Spleen (tissue), 7 donors: ENCODE data around the gene NTNG1.

ENCODE experiments used
- CTCF ChIP-seq, 11 experiments: fragments of 200-600 bp in 7 of 11; fragments of 450-650 bp in 4 of 11; sonication (generic) in 4 of 11; IDR thresholded peaks in 8 of 11; conservative IDR thresholded peaks in 3 of 11; 1 replicate in 7 of 11; 2 replicates in 4 of 11; pipeline versions ENCODE4 v1.4.0 to v1.8.0; 2016 to 2021; ENCODE audit warnings: antibody characterized with exemption in 11 of 11, inconsistent platforms in 4 of 11, mild to moderate bottlenecking in 1 of 11
- POLR2A ChIP-seq, 3 donors: fragments of 450-650 bp; IDR thresholded peaks; one replicate each; pipeline ENCODE4 v1.5.1; 2017; ENCODE audit warnings: antibody characterized with exemption in 3 of 3, mild to moderate bottlenecking in 1 of 3
- POLR2AphosphoS5 ChIP-seq, 3 donors: sonication (generic); formaldehyde crosslinking; IDR thresholded peaks; one replicate each; pipeline ENCODE4 v1.5.1; 2017; ENCODE audit warnings: antibody characterized with exemption in 3 of 3
- donor health status: DM: no; HTN: no; CAD: no; lungs with moderate emphysema.
- donor health status: DM: no; HTN: no; CAD: no.
- donor health status: DM: no; HTN: no; CAD: no.

- TF ChIP-seq CTCF (IDR thresholded peaks at IDR 0.05 in 8 of 11, conservative IDR thresholded peaks at IDR 0.05 in 3 of 11) (no peak), POLR2AphosphoS5 (IDR thresholded peaks at IDR 0.05) (no peak), POLR2A (IDR thresholded peaks at IDR 0.05) (no peak)
Observed at GRCh38 chr1:107132195-107132594, 8.6 kb upstream of the NTNG1 start.
